Activated T-helper 1 cell treated with Interleukin-2 at 50 U/mL for 16 hours (primary cell): ENCODE results near the gene GPN2.

Experiments
- DNase-seq: peaks from one replicate; pipeline ENCODE4 v3.0.0-alpha.2; 2020; ENCODE audit warnings: low read depth

Gene GPN2

DNA sequence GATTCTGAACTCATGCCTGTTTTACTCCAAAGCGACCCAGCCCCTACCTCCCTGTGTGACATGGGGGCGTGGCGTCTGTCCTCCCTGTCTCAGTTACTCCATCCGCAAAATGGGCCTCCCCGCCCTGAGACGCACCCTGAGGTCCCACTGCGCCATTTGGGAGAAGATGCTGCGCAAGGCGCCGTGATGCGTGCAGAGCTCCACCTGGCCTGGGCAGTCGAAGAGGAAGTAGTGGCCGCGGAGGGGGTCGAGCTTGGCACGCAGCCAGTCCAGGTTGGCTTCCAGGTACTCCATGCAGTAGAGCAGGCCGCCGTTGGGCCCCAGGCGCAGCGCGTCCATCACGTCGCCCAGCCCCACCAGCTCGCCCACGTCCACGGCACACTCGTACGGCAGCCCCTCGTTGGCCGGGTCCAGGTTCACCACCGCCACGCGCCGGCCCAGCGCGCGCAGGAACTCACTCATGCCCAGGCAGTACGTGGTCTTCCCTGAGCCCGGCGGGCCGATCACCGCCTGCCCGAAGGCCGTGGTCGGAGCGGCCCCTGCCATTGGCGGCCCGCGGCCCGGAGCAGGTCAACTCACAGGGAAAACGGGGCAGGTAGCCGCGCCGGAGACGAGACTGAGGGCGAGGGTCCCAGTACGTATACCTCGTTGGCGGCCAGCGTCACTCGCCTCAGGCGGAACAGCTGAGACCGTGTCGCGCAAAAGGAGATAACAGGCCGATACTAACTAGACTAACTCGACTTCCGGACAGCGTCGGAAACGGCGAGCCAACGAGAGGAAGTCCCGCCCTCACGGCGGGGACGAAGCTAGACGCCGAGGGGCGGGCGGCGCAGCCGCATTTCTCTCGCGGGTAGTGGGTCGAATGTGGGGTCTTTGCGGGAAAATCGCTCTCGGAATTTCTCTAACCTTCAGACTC lies at the start of gene GPN2:
Gene GPN2, minus strand, starts transcription at position 733 of the 916 bp plus-strand sequence. Its CDS starts 187 bp downstream, at position 546.
- DNase-seq = peak; percentile 68

DNA sequence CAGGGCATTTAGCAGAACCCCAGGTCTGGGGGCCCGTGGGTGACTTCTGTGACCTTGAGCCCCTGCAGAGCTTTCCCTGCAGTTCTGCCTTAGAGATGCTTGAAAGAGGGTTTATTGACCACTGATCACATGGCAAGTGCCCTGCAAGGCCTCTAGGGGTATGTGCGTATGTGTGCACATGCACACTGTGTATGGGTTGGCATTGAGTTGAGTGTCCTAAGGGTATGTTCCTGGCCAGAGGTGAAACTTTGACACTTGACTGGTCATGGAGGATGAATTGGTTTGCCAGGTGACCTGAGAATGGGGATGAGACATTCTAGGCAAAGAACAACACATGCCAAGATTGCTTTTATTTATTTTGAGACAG lies 48.6 kb upstream of the GPN2 start:
- no peak for DNase-seq

DNA sequence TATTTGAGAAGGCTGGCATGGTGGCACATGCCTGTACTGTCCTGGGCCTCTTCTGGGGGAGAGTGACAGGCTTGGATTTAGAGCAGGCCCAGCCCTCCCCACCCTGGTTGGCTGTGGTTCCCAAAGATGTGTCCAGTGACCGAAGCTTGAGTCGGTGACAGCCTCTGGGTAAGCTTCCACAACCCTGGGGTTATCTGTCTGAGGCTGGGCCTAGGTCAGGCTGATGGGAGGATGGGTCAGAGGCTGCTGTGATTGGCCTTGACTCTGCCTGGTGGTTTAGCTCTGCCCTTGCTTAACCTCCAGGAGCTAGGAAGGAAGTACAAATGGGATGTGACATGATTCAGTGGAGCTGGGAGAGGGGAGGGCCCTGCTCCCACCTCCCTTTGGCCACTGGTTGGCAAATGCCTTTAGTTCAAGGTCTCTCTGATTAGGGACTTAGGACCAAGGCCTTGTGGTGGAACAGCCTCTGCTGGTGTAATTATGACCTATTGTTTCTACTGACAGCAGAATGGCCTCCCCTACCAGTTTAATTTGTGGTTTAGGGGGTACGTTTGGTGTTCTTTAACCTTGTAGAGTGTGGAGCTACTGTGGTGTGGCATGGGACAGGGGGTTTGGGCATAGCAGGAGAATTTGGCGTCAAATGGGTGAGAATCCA lies 48.0 kb upstream of the GPN2 start:
- DNase-seq = no peak

GRCh38 chr1:26936823-26937222 lies 46.7 kb upstream of the GPN2 start:
- no peak for DNase-seq

DNA sequence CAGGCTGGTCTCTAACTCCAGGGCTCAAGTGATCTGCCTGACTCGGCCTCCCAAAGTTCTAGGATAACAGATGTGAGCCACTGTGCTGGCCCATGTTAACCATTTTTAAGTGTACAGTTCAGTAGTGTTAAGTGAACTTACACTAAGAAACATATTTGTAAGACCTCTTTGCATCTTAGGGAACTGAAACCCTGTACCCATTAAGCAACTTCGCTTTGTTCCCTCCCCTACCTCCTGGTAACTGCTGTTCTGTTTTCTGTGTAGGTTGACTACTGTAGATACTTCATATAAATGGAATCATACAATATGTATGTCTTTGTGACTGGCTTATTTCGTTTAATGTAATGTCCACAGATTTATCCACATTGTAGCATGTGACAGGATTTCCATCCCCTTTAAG lies 42.4 kb upstream of the GPN2 start:
- no peak for DNase-seq

- DNase-seq = no peak
These were observed 33.6 kb upstream of the GPN2 start for GRCh38 chr1:26923711-26924110.

DNA sequence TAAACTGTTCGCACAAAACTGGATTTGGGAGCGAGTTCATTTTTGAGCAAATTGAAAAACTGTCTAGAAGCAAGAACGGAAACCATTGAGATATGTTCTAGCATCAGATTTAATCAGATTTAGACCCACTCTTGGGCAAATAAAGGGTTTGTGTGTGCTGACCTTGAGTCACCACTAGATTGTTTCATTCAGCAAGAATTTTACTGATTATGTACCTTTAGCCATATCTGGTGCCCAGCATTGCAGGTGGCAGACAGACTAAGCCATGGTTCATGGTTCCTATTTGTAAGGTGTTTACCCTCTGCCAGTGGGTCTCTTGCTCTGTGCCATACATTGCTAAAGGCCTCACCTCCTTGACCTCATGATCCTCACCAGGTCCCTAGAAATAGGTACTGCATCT lies 32.8 kb upstream of the GPN2 start:
- DNase-seq = no peak

- no peak for DNase-seq
These were observed 32.3 kb upstream of the GPN2 start for GRCh38 chr1:26922431-26922729.

GRCh38 chr1:26921540-26922430 lies 31.7 kb upstream of the GPN2 start, which contains the start of gene NUDC:
TSS of gene NUDC (plus strand) at chr1:26921743. CDS start at chr1:26921849, 106 bp downstream.
- DNase-seq = peak; percentile 92

GRCh38 chr1:26921126-26921539 lies 31.1 kb upstream of the GPN2 start:
- DNase-seq = no peak

GRCh38 chr1:26915204-26915842 lies 25.2 kb upstream of the GPN2 start:
- DNase-seq = no peak

- no peak for DNase-seq
These were observed 23.9 kb upstream of the GPN2 start, which contains the start of gene NR0B2 for GRCh38 chr1:26913754-26914619. TSS of gene NR0B2 (minus strand) at chr1:26913975. CDS start at chr1:26913940, 35 bp downstream.

DNA sequence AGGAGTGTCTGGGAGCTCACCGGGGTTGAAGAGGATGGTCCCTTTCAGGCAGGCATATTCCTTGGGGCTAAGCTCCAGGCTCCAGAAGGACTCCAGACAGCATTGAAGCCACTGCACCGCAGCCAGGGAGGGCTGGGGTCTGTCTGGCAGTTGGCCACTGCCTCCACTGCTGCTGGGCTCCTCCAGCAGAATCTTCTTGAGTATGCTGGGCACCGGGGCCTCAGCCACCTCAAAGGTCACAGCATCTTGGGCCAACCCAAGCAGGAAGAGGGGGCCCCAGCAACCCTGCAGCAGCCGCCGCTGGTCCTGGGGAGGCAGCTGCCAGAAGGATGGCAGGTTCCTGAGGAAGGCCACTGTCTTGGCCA lies 23.3 kb upstream of the GPN2 start:
- no peak for DNase-seq

- DNase-seq = no peak
These were observed 22.0 kb upstream of the GPN2 start for GRCh38 chr1:26912147-26912490.

- no peak for DNase-seq
These were observed 21.5 kb upstream of the GPN2 start for GRCh38 chr1:26911399-26912146.

DNA sequence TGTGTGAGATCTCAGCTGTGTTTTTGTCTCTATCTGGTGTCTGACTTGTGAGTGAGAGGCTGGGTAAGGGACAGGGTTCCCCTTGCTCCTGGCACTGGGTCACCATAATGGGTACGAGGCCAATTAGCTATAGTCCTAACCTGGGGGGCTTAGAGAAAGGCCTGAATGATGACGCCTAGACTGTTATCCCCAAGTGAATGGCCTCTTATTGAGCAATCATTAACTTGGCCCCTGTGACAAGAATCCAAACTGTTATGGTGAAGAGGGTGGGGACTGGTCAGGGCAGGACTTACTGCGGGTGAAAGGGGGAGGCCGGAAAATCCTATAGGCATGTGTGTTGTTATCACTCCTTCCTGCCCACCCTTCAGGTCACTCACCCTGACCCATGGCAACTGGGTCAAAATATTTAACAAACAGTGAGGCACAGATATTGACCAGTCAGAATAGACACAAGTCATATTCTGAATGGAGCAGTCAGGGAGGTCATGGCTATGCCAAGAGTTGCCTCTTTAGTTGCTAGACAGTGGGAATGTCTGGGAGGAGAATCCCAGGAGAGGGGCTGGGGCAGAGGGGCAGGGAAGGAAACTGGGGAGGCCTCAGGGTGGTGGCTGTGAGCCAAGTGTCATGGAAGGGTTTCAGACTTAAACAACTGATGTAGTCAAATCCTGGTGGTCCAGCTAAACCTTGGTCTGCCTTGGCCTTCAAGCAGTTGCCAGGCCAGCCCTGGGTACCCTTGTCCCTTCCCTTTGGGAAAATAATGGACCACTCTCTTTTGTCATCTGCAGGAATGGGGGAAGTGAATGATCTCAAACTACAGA lies 20.5 kb upstream of the GPN2 start:
- DNase-seq = no peak

GRCh38 chr1:26909951-26910342 lies 19.9 kb upstream of the GPN2 start:
- no peak for DNase-seq

DNA sequence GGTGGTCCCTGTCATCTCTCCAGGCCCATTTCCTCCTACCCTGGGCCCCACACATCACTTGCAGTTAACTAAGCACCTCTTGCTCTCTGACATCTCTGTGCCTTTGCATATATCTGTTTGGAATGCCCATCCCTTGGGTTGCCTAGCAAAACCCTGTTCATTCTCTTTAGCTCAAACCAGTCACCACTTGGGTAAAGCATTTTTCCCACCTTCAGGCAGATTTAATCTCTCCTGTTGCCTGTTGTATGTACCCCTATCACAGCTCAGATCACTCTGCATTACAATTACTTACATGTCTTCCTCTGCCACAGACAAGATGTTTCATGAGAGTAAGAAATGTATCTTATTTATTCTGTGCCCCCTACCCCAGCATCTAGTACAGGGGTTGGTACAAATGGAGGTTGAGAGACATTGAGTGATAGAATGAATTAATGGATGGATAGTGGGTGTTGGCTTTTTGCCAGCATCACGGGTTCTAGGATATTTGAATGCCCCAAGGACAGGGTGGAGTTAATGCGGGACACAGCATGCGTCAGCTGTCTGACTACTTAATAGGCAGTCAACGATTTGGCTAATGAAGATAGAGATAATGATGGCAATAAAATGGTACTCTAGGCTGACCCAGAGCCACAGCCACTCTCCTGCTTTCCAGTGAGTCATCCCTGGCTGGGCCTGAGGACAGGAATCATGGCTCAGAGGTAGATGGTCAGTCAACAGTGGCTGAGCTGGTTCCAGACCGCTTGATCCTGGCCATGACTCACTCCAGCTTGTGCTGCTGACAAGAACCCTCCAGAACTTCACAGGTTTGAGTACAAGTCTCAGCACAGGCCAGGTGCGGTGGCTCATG lies 17.2 kb upstream of the GPN2 start:
- DNase-seq = no peak
